ENCODE measurements around the gene KCNQ1.

KCNQ1 gene

DNA sequence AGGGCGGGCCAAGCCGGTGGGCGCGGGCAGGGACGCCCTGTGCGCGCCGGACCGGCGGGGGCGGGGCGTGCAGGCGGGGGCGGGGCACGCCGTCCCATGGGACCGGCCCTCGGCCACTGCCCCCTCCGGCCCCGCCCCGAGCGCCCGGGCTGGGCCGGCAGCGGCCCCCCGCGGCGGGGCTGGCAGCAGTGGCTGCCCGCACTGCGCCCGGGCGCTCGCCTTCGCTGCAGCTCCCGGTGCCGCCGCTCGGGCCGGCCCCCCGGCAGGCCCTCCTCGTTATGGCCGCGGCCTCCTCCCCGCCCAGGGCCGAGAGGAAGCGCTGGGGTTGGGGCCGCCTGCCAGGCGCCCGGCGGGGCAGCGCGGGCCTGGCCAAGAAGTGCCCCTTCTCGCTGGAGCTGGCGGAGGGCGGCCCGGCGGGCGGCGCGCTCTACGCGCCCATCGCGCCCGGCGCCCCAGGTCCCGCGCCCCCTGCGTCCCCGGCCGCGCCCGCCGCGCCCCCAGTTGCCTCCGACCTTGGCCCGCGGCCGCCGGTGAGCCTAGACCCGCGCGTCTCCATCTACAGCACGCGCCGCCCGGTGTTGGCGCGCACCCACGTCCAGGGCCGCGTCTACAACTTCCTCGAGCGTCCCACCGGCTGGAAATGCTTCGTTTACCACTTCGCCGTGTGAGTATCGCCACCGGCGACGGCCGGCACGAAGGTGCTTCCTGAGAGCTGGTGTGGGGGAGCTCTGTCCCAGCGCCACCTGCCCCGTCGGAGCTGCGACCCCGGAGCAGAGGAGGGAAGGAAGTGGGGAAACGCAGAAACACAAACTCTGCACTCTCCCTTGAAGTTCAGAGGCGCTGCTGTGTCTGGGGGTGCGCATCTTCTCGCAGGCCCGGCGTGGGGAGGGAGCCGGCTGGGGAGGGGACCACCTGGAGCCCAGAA is at the start of gene KCNQ1:
KCNQ1 (plus strand) TSS at position 188 of the 925 bp plus-strand sequence; CDS start at position 279, 91 bp downstream.
- DNase-seq (ENCODE audit: low read depth): no peak

GRCh38 chr11:2395211-2395730 is 49.5 kb upstream of the KCNQ1 start:
- no peak for DNase-seq (ENCODE audit: low read depth)

DNA sequence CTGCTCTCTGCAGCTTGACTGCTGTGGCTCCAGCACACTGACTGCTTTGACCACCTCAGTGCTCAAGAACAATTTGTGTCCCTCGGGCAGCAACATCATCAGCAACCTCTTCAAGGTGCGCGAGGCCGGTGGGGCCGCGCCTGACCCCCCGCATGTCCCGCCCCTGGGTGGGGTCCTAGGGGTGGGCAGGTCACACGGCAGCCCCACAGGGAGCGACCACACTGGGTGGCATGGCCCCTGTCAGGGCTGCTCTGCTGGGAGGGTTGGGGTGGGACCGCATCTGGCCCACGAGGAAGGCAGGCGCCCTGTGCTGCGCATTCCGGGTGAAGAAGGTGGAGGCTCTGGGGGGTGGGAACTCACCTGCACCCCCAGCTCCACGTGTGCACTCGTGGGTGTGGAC is 49.0 kb upstream of the KCNQ1 start:
- DNase-seq (ENCODE audit: low read depth): no peak

- DNase-seq (ENCODE audit: low read depth): no peak
Measured at GRCh38 chr11:2396471-2396870, 48.3 kb upstream of the KCNQ1 start.

GRCh38 chr11:2397005-2397404 is 47.8 kb upstream of the KCNQ1 start:
- no peak for DNase-seq (ENCODE audit: low read depth)

- DNase-seq (ENCODE audit: low read depth): no peak
Measured at GRCh38 chr11:2398664-2399355, 46.0 kb upstream of the KCNQ1 start.

GRCh38 chr11:2399488-2400068 is 45.2 kb upstream of the KCNQ1 start:
- no peak for DNase-seq (ENCODE audit: low read depth)

GRCh38 chr11:2400069-2400761 is 44.6 kb upstream of the KCNQ1 start, which contains the start of gene TSSC4:
Gene TSSC4, plus strand, starts transcription at chr11:2400750. Its CDS starts 1,884 bp downstream, at chr11:2402634.
- peak; percentile 99 for DNase-seq (ENCODE audit: low read depth)

- no peak for DNase-seq (ENCODE audit: low read depth)
Measured at GRCh38 chr11:2400762-2401435, 43.9 kb upstream of the KCNQ1 start.

- no peak for DNase-seq (ENCODE audit: low read depth)
Measured at GRCh38 chr11:2401436-2401984, 43.3 kb upstream of the KCNQ1 start.

DNA sequence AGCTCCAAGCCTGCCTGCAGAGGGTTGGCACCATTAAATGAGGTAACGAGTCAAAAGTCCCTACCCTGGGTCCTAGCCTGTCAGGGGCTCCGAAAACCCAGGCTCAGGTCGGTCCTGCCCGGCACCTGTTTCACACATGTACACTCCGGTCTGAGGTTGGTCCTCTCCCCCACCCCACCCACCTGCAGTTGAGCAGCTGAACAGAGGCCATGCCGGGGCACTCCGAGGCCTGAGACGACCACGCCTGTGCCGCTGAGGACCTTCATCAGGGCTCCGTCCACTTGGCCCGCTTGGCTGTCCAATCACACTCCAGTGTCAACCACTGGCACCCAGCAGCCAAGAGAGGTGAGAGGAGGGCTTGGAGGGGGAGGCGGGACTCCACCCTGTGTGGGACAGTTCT is 42.7 kb upstream of the KCNQ1 start:
- no peak for DNase-seq (ENCODE audit: low read depth)

DNA sequence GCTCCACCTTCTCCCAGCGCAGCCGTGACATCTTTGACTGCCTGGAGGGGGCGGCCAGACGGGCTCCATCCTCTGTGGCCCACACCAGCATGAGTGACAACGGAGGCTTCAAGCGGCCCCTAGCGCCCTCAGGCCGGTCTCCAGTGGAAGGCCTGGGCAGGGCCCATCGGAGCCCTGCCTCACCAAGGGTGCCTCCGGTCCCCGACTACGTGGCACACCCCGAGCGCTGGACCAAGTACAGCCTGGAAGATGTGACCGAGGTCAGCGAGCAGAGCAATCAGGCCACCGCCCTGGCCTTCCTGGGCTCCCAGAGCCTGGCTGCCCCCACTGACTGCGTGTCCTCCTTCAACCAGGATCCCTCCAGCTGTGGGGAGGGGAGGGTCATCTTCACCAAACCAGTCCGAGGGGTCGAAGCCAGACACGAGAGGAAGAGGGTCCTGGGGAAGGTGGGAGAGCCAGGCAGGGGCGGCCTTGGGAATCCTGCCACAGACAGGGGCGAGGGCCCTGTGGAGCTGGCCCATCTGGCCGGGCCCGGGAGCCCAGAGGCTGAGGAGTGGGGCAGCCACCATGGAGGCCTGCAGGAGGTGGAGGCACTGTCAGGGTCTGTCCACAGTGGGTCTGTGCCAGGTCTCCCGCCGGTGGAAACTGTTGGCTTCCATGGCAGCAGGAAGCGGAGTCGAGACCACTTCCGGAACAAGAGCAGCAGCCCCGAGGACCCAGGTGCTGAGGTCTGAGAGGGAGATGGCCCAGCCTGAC is 41.7 kb upstream of the KCNQ1 start:
- DNase-seq (ENCODE audit: low read depth): no peak

- no peak for DNase-seq (ENCODE audit: low read depth)
Measured at GRCh38 chr11:2404735-2405196, 40.0 kb upstream of the KCNQ1 start.

GRCh38 chr11:2406451-2406850 is 38.4 kb upstream of the KCNQ1 start:
- no peak for DNase-seq (ENCODE audit: low read depth)

GRCh38 chr11:2406878-2407410 is 37.9 kb upstream of the KCNQ1 start:
- no peak for DNase-seq (ENCODE audit: low read depth)

- DNase-seq (ENCODE audit: low read depth): no peak
Measured at GRCh38 chr11:2408671-2409070, 36.1 kb upstream of the KCNQ1 start.

DNA sequence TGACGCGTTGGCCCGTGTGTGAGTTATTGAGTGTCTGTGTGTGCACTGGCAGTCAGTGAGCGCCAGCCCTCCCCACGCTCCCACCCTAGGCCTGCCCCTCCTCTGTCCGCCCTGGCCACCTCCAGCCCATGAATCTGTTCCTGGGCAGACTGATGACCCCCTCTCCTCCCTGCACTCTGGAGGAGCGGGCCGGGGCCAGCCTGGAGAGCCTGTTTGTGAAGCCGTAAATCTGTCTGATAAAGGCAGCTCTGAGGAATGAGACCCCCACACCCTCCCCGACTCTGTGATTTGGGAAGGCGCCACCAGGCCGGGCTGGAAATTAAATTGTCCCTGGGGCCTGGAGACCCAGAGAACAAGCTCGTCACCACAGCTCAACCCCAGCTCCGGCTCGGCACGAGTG is 35.7 kb upstream of the KCNQ1 start:
- no peak for DNase-seq (ENCODE audit: low read depth)

DNA sequence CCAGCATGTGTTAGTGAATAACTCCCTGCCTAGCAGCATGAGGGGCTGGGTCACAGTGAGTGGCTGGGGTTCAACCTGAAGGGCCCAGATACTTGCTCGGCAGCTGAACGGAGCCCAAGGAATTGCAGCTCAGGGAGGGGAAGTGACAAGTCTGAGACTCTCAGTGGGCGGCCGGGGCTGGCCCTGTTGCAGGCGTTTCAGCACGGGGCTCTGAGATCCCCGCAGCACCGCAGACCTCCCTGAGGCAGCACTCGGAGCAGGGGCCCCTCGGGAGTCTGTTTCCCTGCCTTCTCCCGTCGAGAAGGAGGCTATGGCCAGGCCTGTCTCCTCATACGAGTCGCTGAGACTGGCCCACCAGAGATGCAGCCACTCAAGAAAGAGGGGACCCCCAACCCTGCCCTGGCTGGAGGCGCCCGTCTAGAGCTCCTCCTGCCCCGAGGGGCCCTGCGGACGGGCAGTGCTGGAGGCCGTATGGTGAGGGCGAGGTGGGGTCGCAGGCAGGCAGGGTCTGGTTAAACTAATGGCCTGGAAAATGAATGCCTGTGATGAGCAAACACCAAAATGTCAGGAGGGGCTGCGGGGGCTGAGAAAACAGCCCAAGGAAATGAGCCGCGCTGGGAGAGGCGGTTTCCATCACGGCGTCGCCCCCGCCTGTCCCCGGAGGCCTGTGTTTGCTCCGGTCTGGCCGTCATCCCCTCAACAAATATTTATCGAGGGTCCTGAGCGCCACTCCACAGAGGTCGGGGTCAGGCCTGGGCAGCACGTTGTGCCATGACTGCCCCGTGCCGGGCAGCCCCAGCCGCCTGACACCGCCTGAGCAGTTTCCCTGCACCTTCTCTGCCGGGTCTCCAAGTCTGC is 35.0 kb upstream of the KCNQ1 start:
- no peak for DNase-seq (ENCODE audit: low read depth)

- DNase-seq (ENCODE audit: low read depth): no peak
Measured at GRCh38 chr11:2410616-2411015, 34.2 kb upstream of the KCNQ1 start.
